Skeletal muscle tissue (tissue), 4 donors: ENCODE measurements around the gene EMD. TPM values are rescaled to one million over a fixed set of nuclear protein-coding genes. Genes with fewer than 3 reads are reported as not detected.
A peak's percentile ranks its signal among the peaks of the same experiment; 100 is the strongest.
"Not testable (repeated sequence)": the region's sequence is repeated elsewhere in the genome, so short reads cannot be mapped to it uniquely, and the experiment has no call there.

Experiments used
- H3K27ac ChIP-seq: one replicate; pipeline ENCODE4 v1.7.0; 2013; ENCODE audit warnings: mild to moderate bottlenecking, low read depth, low read length, inconsistent platforms
- H3K27me3 ChIP-seq, 3 donors: one replicate each; pipeline ENCODE4 v1.7.0; 2013; ENCODE audit warnings: low read length in 3 of 3; ENCODE audit not compliant: control insufficient read depth in 3 of 3, insufficient read depth in 3 of 3
- H3K36me3 ChIP-seq, 3 donors: one replicate each; pipeline ENCODE4 v1.7.0; 2013; ENCODE audit warnings: low read length in 3 of 3; ENCODE audit not compliant: control insufficient read depth in 3 of 3, insufficient read depth in 3 of 3
- H3K4me1 ChIP-seq, 3 donors: one replicate each; pipeline ENCODE4 v1.7.0; 2013; ENCODE audit warnings: low read length in 3 of 3, mild to moderate bottlenecking in 3 of 3; ENCODE audit not compliant: control insufficient read depth in 3 of 3, insufficient read depth in 3 of 3
- H3K4me3 ChIP-seq, 3 donors: one replicate each; pipeline ENCODE4 v1.7.0; 2013; ENCODE audit warnings: low read length in 3 of 3
- H3K9ac ChIP-seq, 3 donors: one replicate each; pipeline ENCODE4 v1.7.0; 2013; ENCODE audit warnings: low read length in 3 of 3, mild to moderate bottlenecking in 3 of 3, moderate library complexity in 2 of 3, low read depth in 1 of 3
- H3K9me3 ChIP-seq, 3 donors: one replicate each; pipeline ENCODE4 v1.7.0; 2013; ENCODE audit warnings: low read length in 3 of 3; ENCODE audit not compliant: control insufficient read depth in 3 of 3
- total RNA-seq: library from RNA; depleted of rRNA; stranded (reverse); fragments of >200 nt; gene quantifications from one replicate; pipeline ENCODE4 v1.2.3, GENCODE V29; 2014
- donor health status: Osteomylitis.

The EMD gene
- total RNA-seq: 10.4 TPM

DNA sequence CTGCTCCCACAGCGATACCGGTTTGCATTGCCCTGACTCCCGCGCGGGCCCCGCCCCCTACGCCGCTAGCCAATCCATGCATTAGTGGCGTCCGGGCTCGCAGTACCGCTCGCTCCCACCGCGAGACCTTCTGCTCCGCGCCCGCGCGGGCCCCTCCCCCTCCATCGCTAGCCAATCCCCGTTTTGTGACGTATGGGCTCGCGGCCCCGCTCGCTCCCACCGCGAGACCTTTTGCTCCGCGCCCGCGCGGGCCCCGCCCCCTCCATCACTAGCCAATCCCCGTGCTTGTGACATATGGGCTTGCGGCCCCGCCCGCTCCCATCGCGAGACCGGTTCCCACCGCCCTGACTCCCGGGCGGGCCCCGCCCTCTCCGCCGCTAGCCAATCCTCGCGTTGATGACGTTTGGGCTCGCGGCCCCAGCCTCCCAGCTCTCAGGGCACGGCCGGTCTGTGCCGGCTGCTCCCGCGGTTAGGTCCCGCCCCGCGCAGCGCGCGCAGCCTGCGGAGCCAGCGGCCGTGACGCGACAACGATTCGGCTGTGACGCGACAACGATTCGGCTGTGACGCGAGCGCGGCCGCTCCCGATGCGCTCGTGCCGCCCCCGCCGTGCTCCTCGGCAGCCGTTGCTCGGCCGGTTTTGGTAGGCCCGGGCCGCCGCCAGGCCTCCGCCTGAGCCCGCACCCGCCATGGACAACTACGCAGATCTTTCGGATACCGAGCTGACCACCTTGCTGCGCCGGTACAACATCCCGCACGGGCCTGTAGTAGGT lies at the start of gene EMD:
Gene EMD, plus strand, starts transcription at position 497 of the 770 bp plus-strand sequence. Its CDS starts 190 bp downstream, at position 687.
- Histone ChIP-seq H3K9me3 (no peaks in the 10 kb centered on the region), H3K4me1 (peaks cover 15 to 27% (median 20%) of the 10 kb centered on the region in 3 donors), H3K36me3 (peaks cover 0 to 4% (median 3%) of the 10 kb centered on the region in 3 donors), H3K27me3 (no peaks in the 10 kb centered on the region), H3K4me3 (peak within 1 kb of the TSS; percentile 73 to 79 (median 76)), H3K27ac (peak within 1 kb of the TSS; percentile 98), H3K9ac (peak within 1 kb of the TSS; percentile 79 to 97 (median 92))

DNA sequence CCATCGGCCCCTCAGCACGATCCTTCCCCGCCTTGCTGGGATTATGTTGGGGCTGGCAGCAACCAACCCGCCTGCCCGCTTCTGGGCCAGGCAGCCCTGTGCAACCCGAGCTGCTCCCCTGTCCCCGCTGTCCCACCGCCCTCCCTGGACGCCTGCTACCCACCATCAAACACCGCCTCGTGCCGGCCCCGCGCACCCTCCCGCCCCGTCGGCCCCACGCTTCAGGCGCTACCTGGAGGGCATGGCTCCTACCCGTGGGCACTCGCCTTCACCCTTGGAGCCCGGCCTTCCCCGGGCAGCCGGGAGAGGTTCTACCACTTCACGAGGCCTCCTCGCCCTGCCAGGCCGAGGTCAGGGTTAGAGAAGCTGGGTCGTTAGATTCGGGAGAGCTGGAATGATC lies 46.5 kb upstream of the EMD start:
- no peak overlapping the region for H3K4me3 ChIP-seq
- H3K9me3 ChIP-seq: no peaks in the 10 kb centered on the region
- H3K4me1 ChIP-seq: peaks cover 6 to 8% (median 7%) of the 10 kb centered on the region in 3 donors
- no peaks in the 10 kb centered on the region for H3K27me3 ChIP-seq
- H3K9ac ChIP-seq: no peak overlapping the region
- H3K36me3 ChIP-seq: no peaks in the 10 kb centered on the region
- H3K27ac ChIP-seq: no peak overlapping the region

DNA sequence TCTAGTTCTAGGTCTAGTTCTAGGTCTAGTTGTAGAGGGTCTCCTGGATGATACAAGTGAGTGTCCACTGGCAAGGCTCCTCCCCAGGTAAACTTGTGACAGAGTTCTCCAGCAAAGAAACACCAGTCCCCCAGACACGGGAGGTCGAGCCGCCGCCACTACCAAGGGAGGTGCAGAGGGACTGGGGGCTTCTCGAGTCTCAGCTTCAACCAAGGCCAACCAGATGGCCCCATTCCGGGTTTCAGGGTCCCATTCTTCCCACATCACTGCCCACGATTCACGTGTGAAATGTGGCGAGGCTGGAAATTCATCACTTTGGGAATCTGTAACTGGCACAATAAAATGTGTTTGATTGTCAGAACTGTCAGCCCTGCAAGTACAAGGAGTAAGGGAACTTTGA lies 46.0 kb upstream of the EMD start:
- Histone ChIP-seq H3K36me3 (no peaks in the 10 kb centered on the region), H3K4me3 (no peak overlapping the region), H3K9ac (no peak overlapping the region), H3K4me1 (peaks cover under 1 to 2% (median 1%) of the 10 kb centered on the region in 3 donors), H3K9me3 (no peaks in the 10 kb centered on the region), H3K27ac (no peak overlapping the region), H3K27me3 (no peaks in the 10 kb centered on the region)

DNA sequence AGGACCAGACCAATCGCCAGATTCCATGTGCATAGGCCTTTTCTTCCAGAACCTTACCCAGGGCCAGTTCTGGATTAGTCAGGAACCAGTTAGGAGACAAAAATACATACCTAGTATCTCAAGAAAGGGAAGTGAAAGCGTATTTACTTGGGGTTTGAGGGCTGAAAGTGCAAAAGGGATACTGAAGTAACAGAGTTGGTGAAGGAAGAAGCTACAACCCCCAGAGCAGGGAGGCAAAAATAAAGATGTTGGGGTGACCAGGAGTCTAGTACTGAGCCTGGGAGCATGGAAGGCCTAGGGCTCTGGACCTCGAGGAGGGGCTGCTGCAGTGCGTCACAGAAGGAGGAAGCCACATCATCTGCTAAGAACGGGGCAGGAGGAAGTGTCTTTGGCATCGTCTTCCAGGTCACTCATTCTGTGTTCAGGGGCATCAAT lies 45.2 kb upstream of the EMD start:
- no peak overlapping the region for H3K27ac ChIP-seq
- no peaks in the 10 kb centered on the region for H3K27me3 ChIP-seq
- peaks cover 0 to 1% (median 0%) of the 10 kb centered on the region in 3 donors for H3K4me1 ChIP-seq
- H3K4me3 ChIP-seq: no peak overlapping the region
- H3K9ac ChIP-seq: no peak overlapping the region
- H3K36me3 ChIP-seq: no peaks in the 10 kb centered on the region
- H3K9me3 ChIP-seq: no peaks in the 10 kb centered on the region

DNA sequence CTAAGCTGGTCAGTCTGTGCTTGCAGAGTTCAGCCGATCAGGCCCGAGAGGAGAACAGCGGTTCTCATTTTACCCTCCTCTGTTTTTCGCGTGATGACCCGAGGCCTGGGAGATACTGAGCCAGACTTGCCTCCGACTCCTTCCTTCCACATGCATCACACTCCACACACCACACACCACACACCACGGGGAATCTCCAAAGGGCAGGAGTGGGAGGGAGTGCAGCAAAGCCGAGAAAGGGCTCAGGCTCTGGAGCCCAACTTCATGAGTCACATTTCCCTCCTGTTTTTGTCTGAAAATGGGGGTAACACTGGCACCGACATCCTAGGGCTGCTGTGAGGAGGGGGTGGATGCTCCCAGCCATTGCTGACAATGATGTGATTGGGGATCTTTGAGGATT lies 44.6 kb upstream of the EMD start:
- Histone ChIP-seq H3K27ac (no peak overlapping the region), H3K27me3 (no peaks in the 10 kb centered on the region), H3K4me3 (no peak overlapping the region), H3K9me3 (no peaks in the 10 kb centered on the region), H3K9ac (no peak overlapping the region), H3K4me1 (no peaks in the 10 kb centered on the region), H3K36me3 (no peaks in the 10 kb centered on the region)

DNA sequence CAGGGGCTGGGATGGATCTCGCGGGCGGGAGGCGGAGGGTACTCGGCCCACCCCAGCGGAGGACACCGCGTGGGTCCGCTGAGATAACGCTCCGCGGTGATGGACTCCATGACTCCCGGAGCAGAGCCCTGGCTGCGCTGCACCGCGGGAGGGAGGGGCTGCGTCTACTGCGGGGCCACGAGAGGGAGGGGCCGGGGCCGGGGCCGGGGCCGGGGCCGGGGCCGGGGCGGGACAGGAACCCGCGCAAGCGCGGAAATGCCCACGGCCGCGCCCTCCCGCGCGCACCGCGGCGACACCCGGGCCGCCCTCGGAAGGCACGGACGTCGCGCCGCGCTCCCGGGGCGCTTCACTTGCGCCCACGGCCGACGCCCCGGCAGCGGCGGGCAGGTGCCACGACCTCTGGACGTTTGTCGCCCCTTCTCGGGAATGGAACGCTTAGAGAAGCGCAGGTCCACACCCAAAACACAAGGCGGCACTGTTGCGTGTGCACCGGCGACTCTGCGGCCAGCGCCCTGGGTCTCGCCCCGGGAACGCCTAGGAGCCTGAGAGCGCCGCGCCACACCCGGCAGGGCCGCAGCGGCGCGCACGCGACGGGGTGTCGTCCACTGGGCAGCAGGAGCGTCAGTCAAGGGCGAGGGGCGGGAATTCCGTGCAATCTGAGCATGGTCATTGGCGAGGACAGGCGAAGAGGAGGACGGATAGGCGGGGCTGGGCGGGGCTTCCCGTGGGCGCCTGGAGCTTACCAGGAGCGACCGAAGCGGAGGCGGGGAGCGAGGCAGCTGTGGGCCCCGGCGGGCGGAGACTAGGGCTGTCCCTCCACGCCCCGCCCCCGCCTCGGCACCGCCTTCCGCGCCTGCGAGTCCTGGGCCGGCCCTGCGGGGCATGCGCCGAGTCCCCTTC lies 37.4 kb upstream of the EMD start:
- H3K4me1 ChIP-seq, H3K27ac ChIP-seq, H3K36me3 ChIP-seq, H3K9me3 ChIP-seq, H3K27me3 ChIP-seq, H3K4me3 ChIP-seq, H3K9ac ChIP-seq: not testable (repeated sequence)

DNA sequence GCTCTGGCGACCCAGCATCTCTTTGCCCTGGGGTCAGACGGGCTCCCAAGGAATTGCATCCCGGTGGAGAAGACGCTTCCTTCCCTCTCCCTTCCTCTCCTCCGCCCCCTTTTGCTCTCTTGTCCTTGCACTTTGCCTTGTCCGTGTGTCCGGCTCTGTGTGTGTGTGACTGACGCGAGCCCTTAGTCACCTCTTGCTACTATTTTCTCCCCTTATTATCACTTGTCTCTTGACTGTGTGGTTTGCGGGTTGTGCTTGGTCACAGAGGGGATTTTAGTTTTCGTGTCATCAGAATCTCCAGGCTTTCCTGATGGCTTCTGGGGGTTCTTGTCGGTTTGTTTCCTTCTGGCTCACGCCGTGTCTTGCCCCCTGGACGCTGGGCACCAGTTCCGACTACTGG lies 36.0 kb upstream of the EMD start:
- H3K27me3 ChIP-seq, H3K36me3 ChIP-seq, H3K27ac ChIP-seq, H3K4me3 ChIP-seq, H3K9me3 ChIP-seq, H3K4me1 ChIP-seq, H3K9ac ChIP-seq: not testable (repeated sequence)

DNA sequence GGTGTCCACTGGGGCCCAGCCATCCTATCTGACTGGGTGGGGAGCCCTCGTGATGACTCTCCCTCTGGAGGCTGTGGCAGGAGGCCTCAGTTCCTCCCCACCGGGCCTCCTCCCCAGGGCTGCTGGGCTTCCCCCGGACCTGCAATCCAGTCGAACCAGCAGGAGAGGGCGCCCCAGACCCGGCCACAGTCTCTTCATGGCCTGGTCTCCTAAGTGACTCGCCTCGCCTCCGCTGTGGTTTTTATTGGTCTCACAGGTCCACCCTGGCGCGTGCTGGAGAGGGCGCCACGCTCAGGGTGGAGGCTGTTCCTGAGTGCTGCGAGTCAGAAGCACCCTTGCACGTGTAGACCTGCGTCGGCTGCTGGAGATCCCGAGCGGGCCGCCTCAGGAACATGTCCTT lies 35.5 kb upstream of the EMD start:
- not testable (repeated sequence) for H3K27ac ChIP-seq, H3K36me3 ChIP-seq, H3K9me3 ChIP-seq, H3K27me3 ChIP-seq, H3K9ac ChIP-seq, H3K4me3 ChIP-seq, H3K4me1 ChIP-seq

DNA sequence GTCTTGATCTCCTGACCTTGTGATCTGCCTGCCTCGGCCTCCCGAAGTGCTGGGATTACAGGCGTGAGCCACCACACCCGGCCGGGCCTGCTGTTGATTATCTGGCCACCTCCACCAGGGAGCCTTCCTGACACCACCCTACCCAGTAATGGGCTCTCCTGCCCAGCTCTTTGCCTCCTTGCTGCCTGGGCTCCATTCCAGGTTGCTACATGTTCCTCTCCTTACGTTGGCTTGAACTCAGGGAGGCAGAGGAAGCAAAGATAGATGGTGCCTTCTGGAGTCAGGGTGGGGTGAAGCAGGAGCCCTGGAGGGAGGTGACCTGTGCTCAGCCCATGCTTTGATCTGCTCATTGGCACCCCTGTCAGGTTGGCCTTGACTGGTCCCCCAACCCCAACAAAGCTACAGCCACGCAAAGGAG lies 31.0 kb upstream of the EMD start:
- Histone ChIP-seq H3K9ac (no peak overlapping the region), H3K4me3 (no peak overlapping the region), H3K27ac (no peak overlapping the region), H3K36me3 (peaks cover 3 to 11% (median 10%) of the 10 kb centered on the region in 3 donors), H3K4me1 (no peaks in the 10 kb centered on the region), H3K27me3 (no peaks in the 10 kb centered on the region), H3K9me3 (no peaks in the 10 kb centered on the region)
